GM12864 (cell line): ENCODE measurements around the gene KRT38.
"Not testable (repeated sequence)": the region's sequence is repeated elsewhere in the genome, so short reads cannot be mapped to it uniquely, and the experiment has no call there.

Source experiments
- DNase-seq: peaks from one replicate; pipeline ENCODE4 v3.0.0-alpha.2; 2011; ENCODE audit warnings: low read depth
- H3K4me3 ChIP-seq: 2 replicates; pipeline ENCODE4 v1.5.1; 2011; ENCODE audit warnings: mild to moderate bottlenecking, low read depth, low read length, control low read depth
- CTCF ChIP-seq: IDR thresholded peaks from 2 replicates; pipeline ENCODE4 v1.5.1; 2011; ENCODE audit warnings: low read depth, mild to moderate bottlenecking, moderate library complexity, low read length, control low read depth, inconsistent platforms; ENCODE audit errors: missing control alignments

Gene KRT38

DNA sequence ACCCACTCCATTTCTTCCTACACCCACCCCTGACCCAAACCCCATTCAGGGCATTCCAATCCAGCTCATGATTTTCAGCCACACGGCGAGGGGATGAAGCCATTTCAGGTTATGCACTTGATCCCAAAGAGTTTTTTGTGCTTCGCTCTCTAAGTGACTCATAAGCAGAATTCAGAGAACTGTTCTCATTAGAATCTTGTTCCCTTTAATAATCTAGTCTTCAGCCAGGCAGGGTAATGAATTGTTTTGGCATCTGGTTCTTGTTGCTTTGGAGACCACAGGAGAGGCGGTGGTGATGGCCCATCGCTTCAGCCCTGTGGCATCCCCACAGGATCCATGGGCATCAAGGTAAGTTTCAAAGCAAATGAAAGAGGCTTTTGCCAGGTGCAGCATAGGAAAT lies 38.6 kb downstream of the KRT38 start:
- H3K4me3 ChIP-seq: no peak overlapping the region
- TF ChIP-seq CTCF: no peak
- DNase-seq: no peak

GRCh38 chr17:41396996-41397660 lies 43.7 kb downstream of the KRT38 start, which contains the start of gene KRT31:
Gene KRT31, minus strand, starts transcription at chr17:41397608. Its CDS starts 69 bp downstream, at chr17:41397539.
- no peak for TF ChIP-seq CTCF
- H3K4me3 ChIP-seq: no peak within 1 kb of the TSS
- no peak for DNase-seq

GRCh38 chr17:41396340-41396739 lies 44.4 kb downstream of the KRT38 start:
- TF ChIP-seq CTCF: no peak
- H3K4me3 ChIP-seq: no peak overlapping the region
- no peak for DNase-seq

GRCh38 chr17:41395611-41396010 lies 45.2 kb downstream of the KRT38 start:
- TF ChIP-seq CTCF: no peak
- H3K4me3 ChIP-seq: no peak overlapping the region
- no peak for DNase-seq

DNA sequence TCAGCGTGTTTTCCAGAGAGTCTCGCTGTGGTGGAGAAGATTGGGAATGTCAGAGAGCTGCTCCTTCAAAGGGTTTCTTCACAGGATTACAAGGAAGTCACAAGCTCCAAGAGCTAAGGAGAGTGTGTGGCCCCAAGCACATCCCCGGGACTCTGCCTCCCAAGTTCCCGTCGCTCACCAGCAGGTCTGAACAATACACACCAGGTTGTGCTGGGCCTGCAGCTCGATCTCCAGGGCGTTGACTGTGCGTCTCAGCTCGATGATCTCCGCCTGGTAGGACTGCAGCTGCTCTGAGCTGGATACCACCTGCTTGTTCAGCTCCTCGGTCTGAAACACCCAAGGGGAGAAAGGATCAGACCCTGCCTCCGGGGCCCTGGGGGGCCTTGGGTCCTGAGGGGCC lies 45.7 kb downstream of the KRT38 start:
- H3K4me3 ChIP-seq, DNase-seq: not testable (repeated sequence)

- no peak overlapping the region for H3K4me3 ChIP-seq
- no peak for DNase-seq
- no peak for TF ChIP-seq CTCF
Measured at GRCh38 chr17:41394254-41394996, 46.4 kb downstream of the KRT38 start.

- TF ChIP-seq CTCF: no peak
- no peak for DNase-seq
- no peak overlapping the region for H3K4me3 ChIP-seq
Measured at GRCh38 chr17:41393826-41394225, 47.0 kb downstream of the KRT38 start.
